ENCODE results near the gene HAPLN2.
"Not testable (repeated sequence)": the region's sequence is repeated elsewhere in the genome, so short reads cannot be mapped to it uniquely, and the experiment has no call there.

Gene HAPLN2

DNA sequence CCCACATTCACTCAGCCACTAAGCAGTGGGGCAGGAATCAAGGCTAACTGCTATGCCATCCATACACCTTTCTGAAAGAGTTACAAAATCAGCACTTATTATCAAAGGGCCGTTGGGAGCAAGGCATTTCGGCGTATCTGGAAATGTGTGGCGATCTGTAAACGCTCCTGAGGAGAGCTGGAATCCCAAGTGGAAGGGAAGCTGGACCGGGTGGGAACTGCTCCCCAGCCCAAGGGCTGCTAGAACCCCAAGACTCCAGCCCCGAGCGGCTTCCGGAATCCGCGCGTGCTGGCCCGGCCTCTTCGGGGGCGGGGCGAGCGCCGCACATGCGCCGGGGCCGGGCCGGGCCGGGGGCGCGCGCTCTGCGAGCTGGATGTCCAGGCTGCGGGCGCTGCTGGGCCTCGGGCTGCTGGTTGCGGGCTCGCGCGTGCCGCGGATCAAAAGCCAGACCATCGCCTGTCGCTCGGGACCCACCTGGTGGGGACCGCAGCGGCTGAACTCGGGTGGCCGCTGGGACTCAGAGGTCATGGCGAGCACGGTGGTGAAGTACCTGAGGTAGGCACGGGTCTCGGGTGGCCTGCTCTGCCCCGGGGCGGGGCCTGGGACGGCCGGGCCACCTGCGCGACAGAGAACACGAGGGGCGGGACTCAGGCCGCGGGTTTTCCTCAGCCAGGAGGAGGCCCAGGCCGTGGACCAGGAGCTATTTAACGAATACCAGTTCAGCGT is 27.6 kb upstream of the HAPLN2 start, which contains the start of gene NAXE:
NAXE (plus strand) TSS at position 345 of the 726 bp plus-strand sequence; CDS start at position 374, 29 bp downstream.
- DNase-seq (ENCODE audit: low spot score), result peak; percentile 70

DNA sequence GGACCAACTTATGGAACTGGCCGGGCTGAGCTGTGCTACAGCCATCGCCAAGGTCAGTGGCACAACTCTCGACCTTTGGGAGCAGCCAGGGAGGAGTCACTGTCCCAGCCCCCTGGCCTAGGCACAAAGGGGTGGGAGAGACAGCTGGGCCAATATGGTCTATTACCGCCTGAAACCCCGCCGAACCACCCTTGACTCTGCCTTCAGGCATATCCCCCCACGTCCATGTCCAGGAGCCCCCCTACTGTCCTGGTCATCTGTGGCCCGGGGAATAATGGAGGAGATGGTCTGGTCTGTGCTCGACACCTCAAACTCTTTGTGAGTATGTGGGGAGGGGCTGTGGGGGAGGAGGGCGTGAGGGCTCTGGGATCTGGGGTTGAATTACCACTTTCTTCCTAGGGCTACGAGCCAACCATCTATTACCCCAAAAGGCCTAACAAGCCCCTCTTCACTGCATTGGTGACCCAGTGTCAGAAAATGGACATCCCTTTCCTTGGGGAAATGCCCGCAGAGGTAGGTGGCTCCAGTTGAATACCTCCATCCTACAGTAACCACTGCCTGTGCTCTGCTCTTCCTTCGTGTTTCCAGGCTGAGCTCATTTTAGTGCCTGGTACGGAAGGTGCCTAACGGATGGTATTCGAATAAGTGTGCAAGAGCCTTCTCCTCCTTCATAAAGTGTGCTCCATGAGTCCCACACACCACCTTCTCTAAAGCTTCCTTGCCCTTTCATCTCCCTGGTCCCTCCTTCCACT is 26.9 kb upstream of the HAPLN2 start:
- DNase-seq (ENCODE audit: low spot score), result no peak

- no peak for DNase-seq (ENCODE audit: low spot score)
Measured at GRCh38 chr1:156592910-156593660, 26.1 kb upstream of the HAPLN2 start.

DNA sequence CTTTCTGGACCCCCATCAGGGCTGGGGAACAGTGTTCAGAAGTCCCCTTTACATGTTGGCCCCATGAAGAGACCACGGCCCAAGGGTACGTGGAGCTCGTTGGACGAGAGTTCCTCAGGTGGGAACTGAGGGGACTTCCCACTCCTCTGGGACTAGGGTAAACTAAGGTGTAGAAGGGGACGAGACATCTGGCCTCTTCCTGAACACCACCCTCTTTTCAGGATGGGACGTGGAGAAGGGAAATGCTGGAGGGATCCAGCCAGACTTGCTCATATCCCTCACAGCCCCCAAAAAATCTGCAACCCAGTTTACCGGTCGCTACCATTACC is 25.6 kb upstream of the HAPLN2 start:
- no peak for DNase-seq (ENCODE audit: low spot score)

GRCh38 chr1:156594190-156594589 is 25.0 kb upstream of the HAPLN2 start:
- no peak for DNase-seq (ENCODE audit: low spot score)

GRCh38 chr1:156595016-156595415 is 24.2 kb upstream of the HAPLN2 start:
- DNase-seq (ENCODE audit: low spot score), result no peak

DNA sequence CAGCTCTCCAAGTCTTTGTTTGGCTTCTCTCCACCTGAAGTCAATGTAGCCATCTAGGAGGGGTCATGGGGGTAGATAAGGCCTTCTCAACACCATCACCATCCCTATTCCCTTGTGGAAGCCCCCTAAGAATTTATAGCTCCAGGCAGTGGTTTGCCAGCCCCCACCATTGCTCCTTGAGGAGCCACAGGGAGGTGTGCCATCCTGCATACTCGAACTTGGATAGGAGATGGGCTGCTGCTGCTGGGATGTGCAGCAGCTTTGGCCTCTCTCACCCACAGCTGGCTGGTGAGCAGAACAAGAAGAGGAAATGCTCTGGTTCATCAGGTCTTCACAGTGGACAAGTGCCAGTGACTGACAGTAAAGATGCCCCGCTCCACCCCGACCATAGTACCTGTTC is 22.8 kb upstream of the HAPLN2 start:
- no peak for DNase-seq (ENCODE audit: low spot score)

DNA sequence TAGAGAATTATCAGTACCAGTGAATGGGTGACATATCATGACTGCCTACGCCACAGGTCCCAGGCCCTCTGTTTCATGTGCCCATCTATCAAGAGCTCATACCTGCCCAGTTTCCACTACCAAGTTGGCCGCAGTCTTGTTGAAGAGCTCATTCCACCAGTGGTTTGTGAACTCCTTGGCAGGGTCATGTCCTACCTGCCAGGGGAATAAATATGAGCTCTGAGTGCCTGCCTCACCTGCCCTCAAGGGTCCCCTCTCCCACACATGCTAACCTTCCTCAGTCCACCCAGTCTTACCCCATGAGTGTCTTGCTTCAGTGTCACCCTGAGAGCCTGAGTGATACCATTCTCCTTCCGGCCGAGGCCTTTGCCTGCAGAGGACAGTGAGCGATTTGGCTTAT is 21.1 kb upstream of the HAPLN2 start:
- DNase-seq (ENCODE audit: low spot score), result no peak

- DNase-seq (ENCODE audit: low spot score), result no peak
Measured at GRCh38 chr1:156598731-156599432, 20.3 kb upstream of the HAPLN2 start.

DNA sequence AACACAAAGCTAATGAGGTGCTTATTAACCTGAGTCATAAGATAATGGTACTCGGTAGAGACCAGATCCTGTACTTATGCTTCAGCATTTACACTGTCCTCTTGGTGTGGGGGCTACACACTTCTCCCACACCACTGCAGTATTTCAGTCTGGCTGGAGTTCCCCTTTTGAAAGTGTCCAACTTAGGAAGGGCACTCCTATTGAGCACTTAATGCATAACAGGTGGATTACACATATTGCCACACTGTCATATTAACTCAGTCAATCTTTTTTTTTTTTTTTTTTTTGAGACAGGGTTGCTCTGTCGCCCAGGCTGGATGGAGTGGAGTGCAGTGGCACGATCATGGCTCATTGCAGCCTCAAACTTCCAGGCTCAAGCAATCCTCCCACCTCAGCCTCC is 19.4 kb upstream of the HAPLN2 start:
- DNase-seq (ENCODE audit: low spot score), result no peak

GRCh38 chr1:156600733-156601121 is 18.5 kb upstream of the HAPLN2 start:
- DNase-seq (ENCODE audit: low spot score), result no peak

GRCh38 chr1:156601122-156601830 is 17.9 kb upstream of the HAPLN2 start, which contains the start of gene GPATCH4:
Gene GPATCH4, minus strand, starts transcription at chr1:156601479.
- peak; percentile 91 for DNase-seq (ENCODE audit: low spot score)

GRCh38 chr1:156601892-156602291 is 17.3 kb upstream of the HAPLN2 start:
- no peak for DNase-seq (ENCODE audit: low spot score)

- no peak for DNase-seq (ENCODE audit: low spot score)
Measured at GRCh38 chr1:156602557-156602993, 16.6 kb upstream of the HAPLN2 start.

GRCh38 chr1:156607344-156607743 is 11.9 kb upstream of the HAPLN2 start:
- not testable (repeated sequence) for DNase-seq (ENCODE audit: low spot score)

GRCh38 chr1:156608036-156608674 is 11.1 kb upstream of the HAPLN2 start:
- peak; percentile 87 for DNase-seq (ENCODE audit: low spot score)

DNA sequence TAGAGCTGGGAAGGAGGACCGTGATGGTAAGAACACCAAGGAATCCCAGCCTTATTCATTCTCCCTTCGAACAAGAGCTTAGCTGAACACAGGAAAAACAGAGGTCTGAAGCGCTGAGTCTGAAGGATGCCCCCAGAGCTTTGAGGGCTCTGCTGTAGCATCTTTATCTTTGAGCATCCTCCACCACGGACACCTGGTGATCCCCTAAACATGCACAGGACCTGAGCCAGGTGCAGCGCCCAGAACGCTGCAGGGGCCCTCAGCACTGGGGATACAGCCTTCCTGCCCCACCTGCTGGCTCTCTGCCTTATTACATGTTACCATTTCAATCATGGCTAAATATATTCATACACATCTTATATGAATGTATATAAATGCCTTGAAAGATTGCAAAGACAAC is 10.2 kb upstream of the HAPLN2 start:
- DNase-seq (ENCODE audit: low spot score), result peak; percentile 64

- DNase-seq (ENCODE audit: low spot score), result not testable (repeated sequence)
Measured at GRCh38 chr1:156610072-156610471, 9.1 kb upstream of the HAPLN2 start.

- no peak for DNase-seq (ENCODE audit: low spot score)
Measured at GRCh38 chr1:156612666-156613065, 6.5 kb upstream of the HAPLN2 start.

GRCh38 chr1:156615946-156616345 is 3.3 kb upstream of the HAPLN2 start:
- DNase-seq (ENCODE audit: low spot score), result no peak
